ENCODE results near the gene LRBA. TPM values are rescaled to one million over a fixed set of nuclear protein-coding genes. Genes with fewer than 3 reads are reported as not detected.

Gene LRBA
- total and polyA plus RNA-seq, 9 of the 15 experiments (the other 6 are each of a cell fraction or from before 2014, with no cell fraction given) = 24.2 to 88.7 (median 59.7) TPM

DNA sequence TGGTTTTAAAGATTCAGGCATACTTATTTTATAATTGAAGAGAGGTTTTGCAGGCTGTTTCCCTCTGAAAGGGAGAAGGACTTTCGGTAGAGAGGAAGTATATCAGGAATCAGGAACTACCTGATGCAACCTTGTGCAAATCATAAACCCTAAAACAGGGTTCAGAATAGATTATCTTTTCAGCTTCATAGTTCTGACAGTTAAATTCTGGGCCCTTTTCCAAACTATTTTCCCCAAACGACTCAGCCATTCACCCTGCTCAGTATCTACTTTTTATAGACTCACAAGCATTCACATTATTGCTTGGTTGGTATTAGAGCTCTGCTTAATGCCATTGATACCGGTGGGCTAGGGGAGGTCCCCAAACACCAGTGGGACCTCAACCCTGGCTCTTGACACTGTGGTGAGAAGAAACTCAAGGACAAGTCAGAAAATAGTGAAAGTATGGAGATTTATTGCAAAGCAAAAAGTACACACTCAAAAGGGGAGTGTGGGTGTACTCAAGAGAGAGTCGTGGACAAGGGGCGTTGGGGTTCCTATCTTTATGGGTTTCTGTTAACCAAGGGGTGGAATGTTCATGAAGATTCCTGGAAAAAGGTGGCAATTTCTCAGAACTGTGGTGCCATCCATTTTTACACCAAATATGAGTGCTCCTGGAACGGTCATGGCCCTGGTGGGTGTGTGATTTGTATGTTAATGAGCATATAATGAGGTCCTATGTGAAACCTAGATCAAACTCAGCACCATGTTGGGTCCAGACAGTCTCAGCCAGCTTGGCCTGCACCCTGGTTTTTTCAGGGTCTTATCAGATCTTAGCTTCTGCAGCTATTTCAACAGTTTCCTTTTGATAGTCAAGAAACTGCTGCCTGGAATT, 698.5 kb downstream of the LRBA start (continued):
- no peak for TF ChIP-seq ZNF407 (IDR thresholded peaks at IDR 0.05; ENCODE audit: low read depth)
- no peak for TF ChIP-seq HDAC3 (IDR thresholded peaks at IDR 0.05; ENCODE audit: borderline replicate concordance, partially characterized antibody)
- no peak for TF ChIP-seq ELF2 (CRISPR knock-in tag; IDR thresholded peaks at IDR 0.05)
- no peak for TF ChIP-seq MBD2 (IDR thresholded peaks at IDR 0.05; ENCODE audit: borderline replicate concordance, low read depth)
- TF ChIP-seq ZNF639 (CRISPR knock-in tag; conservative IDR thresholded peaks at IDR 0.05 in 1 of 2, IDR thresholded peaks at IDR 0.05 in 1 of 2) = 0 out of 4 replicates have a peak, but pooled peaks of 1 of the 2 experiments have one; percentile 18
- peak; percentile 47; the same call in 1 of the 2 replicates for TF ChIP-seq LEF1 (IDR thresholded peaks at IDR 0.05)
- no peak for TF ChIP-seq TCF7L2 (IDR thresholded peaks at IDR 0.05; ENCODE audit: low read depth, low read length)

Measured in K562 (cell line).